Activated CD8-positive, alpha-beta T cell treated with anti-CD3 and anti-CD28 coated beads for 36 hours (primary cell): ENCODE results near the gene LRRC56. TPM values are rescaled to one million over a fixed set of nuclear protein-coding genes. Genes with fewer than 3 reads are reported as not detected.

Source experiments
- ATAC-seq: fragments of 200-7000 bp; cut with Tn5 transposase; one replicate; pipeline ENCODE4 v1.10.0; 2021; ENCODE audit warnings: mild to moderate bottlenecking, moderate library complexity
- CTCF ChIA-PET: fragments of 350-600 bp; sonication (Branson Sonifier 250); formaldehyde crosslinking; loops from one replicate; lab custom pipeline; 2021; ENCODE audit warnings: antibody characterized with exemption; lab: Charles Lee
- POLR2A ChIA-PET: fragments of 350-600 bp; sonication (Branson Sonifier 250); formaldehyde crosslinking; loops from one replicate; lab custom pipeline; 2021; ENCODE audit warnings: antibody characterized with exemption; lab: Charles Lee
- DNase-seq: peaks from one replicate; pipeline ENCODE4 v3.0.0-alpha.2; 2020
- H3K27ac Mint-ChIP-seq: one replicate; pipeline ENCODE4 v1.8.0; 2021; ENCODE audit warnings: mild to moderate bottlenecking, mixed read lengths
- H3K27me3 Mint-ChIP-seq: one replicate; pipeline ENCODE4 v1.8.0; 2021; ENCODE audit warnings: mixed read lengths
- H3K36me3 Mint-ChIP-seq: one replicate; pipeline ENCODE4 v1.8.0; 2021; ENCODE audit warnings: low read depth, mixed read lengths
- H3K4me1 Mint-ChIP-seq: one replicate; pipeline ENCODE4 v1.8.0; 2021; ENCODE audit warnings: low read depth, mixed read lengths
- H3K4me3 Mint-ChIP-seq: one replicate; pipeline ENCODE4 v1.8.0; 2021; ENCODE audit warnings: mild to moderate bottlenecking, moderate library complexity, mixed read lengths
- H3K9me3 Mint-ChIP-seq: one replicate; pipeline ENCODE4 v1.8.0; 2021; ENCODE audit warnings: mixed read lengths
- CTCF ChIP-seq: fragments of 200-600 bp; IDR thresholded peaks from one replicate; pipeline ENCODE4 v1.8.0; 2022; ENCODE audit warnings: antibody characterized with exemption, mild to moderate bottlenecking
- intact Hi-C: fragments of 100-400 bp; cut with micrococcal nuclease; formaldehyde crosslinking; loops from one replicate; pipeline ENCODE4 v1.10.0; 2022
- total RNA-seq, 2 experiments: library from RNA; stranded (reverse); gene quantifications; one replicate each; pipeline ENCODE4 v1.2.3, GENCODE V29; 2021

LRRC56 gene
- total RNA-seq, 2 experiments from 2014 or later, result 0.67 to 0.99 TPM

- CTCF ChIA-PET, result interaction anchor here (0.9 to 1.8 kb wide), 3 partner anchors 8 to 33 kb away, joined by 3 to 11 read pairs (median 4); no protein-coding TSS in a partner anchor
- H3K36me3 Mint-ChIP-seq, result peaks cover 45% of the 10 kb centered on the region
- peak; percentile 99 for ATAC-seq
Observed at GRCh38 chr11:587978-588380, 50.7 kb downstream of the LRRC56 start.

GRCh38 chr11:589798-590197 is 52.5 kb downstream of the LRRC56 start:
- no peaks in the 10 kb centered on the region for H3K27me3 Mint-ChIP-seq
- TF ChIP-seq CTCF, result no peak
- intact Hi-C loops, result no loop called here
- no peak overlapping the region for H3K4me3 Mint-ChIP-seq
- no peak overlapping the region for H3K27ac Mint-ChIP-seq
- CTCF ChIA-PET, result interaction anchor here (1.1 kb wide), 1 partner anchor 206 kb away, joined by 3 read pairs; no protein-coding TSS in a partner anchor
- H3K9me3 Mint-ChIP-seq, result no peaks in the 10 kb centered on the region
- POLR2A ChIA-PET, result interaction anchor here (1.0 kb wide), 1 partner anchor 14 kb away, joined by 4 read pairs; no protein-coding TSS in a partner anchor
- H3K4me1 Mint-ChIP-seq, result peaks cover 30% of the 10 kb centered on the region
- H3K36me3 Mint-ChIP-seq, result peaks cover 47% of the 10 kb centered on the region
- ATAC-seq, result no peak
- DNase-seq, result no peak

More at GRCh38 chr11:587978-588380, 50.7 kb downstream of the LRRC56 start:
- POLR2A ChIA-PET, result interaction anchor here (0.9 to 2.1 kb wide), 9 partner anchors 9 to 82 kb away, joined by 3 to 8 read pairs (median 4); partner anchors contain the start of gene PHRF1
- peak; percentile 86 for DNase-seq
- Mint-ChIP-seq H3K27me3 (no peaks in the 10 kb centered on the region), H3K4me3 (peak overlapping the region; percentile 67), H3K9me3 (no peaks in the 10 kb centered on the region), H3K27ac (peak overlapping the region; percentile 99), H3K4me1 (peaks cover 30% of the 10 kb centered on the region)
- intact Hi-C loops, result no loop called here
- no peak for TF ChIP-seq CTCF

GRCh38 chr11:590997-591396 is 53.7 kb downstream of the LRRC56 start:
- peaks cover 33% of the 10 kb centered on the region for H3K4me1 Mint-ChIP-seq
- intact Hi-C loops, result no loop called here
- ChIA-PET POLR2A (no interaction called here), CTCF (no interaction called here)
- DNase-seq (no peak), ATAC-seq (no peak)
- H3K27me3 Mint-ChIP-seq, result no peaks in the 10 kb centered on the region
- peaks cover 50% of the 10 kb centered on the region for H3K36me3 Mint-ChIP-seq
- H3K27ac Mint-ChIP-seq, result no peak overlapping the region
- TF ChIP-seq CTCF, result no peak
- H3K9me3 Mint-ChIP-seq, result no peaks in the 10 kb centered on the region
- no peak overlapping the region for H3K4me3 Mint-ChIP-seq

GRCh38 chr11:592501-592900 is 55.2 kb downstream of the LRRC56 start:
- CTCF ChIA-PET, result no interaction called here
- no peak overlapping the region for H3K27ac Mint-ChIP-seq

More at GRCh38 chr11:592501-592900, 55.2 kb downstream of the LRRC56 start:
- Mint-ChIP-seq H3K36me3 (peaks cover 46% of the 10 kb centered on the region), H3K9me3 (no peaks in the 10 kb centered on the region), H3K4me3 (no peak overlapping the region), H3K27me3 (no peaks in the 10 kb centered on the region), H3K4me1 (peaks cover 27% of the 10 kb centered on the region)
- no peak for ATAC-seq
- DNase-seq, result no peak
- intact Hi-C loops, result no loop called here
- POLR2A ChIA-PET, result interaction anchor here (1.0 kb wide), 1 partner anchor 42 kb away, joined by 3 read pairs; no protein-coding TSS in a partner anchor
- no peak for TF ChIP-seq CTCF
